ENCODE results near the gene CTNNB1. TPM values are rescaled to one million over a fixed set of nuclear protein-coding genes. Genes with fewer than 3 reads are reported as not detected.

The CTNNB1 gene
- total and polyA plus RNA-seq, 2 of the 13 experiments (the other 11 are each of a cell fraction or from before 2014, with no cell fraction given) = 398 to 489 TPM

- TF ChIP-seq DDIT3 (CRISPR knock-in tag; IDR thresholded peaks at IDR 0.05) (no peak), ZNF652 (CRISPR knock-in tag; IDR thresholded peaks at IDR 0.05; ENCODE audit: borderline replicate concordance, low read depth) (no peak), ZNF543 (CRISPR knock-in tag; IDR thresholded peaks at IDR 0.05) (no peak), NR3C1 (CRISPR knock-in tag; IDR thresholded peaks at IDR 0.05) (no peak), ZNF576 (CRISPR knock-in tag; IDR thresholded peaks at IDR 0.05) (no peak), TERF1 (CRISPR knock-in tag; IDR thresholded peaks at IDR 0.05) (no peak), TOE1 (CRISPR knock-in tag; IDR thresholded peaks at IDR 0.05) (no peak), ZNF784 (CRISPR knock-in tag; IDR thresholded peaks at IDR 0.05; ENCODE audit: borderline replicate concordance) (no peak), ZNF513 (CRISPR knock-in tag; conservative IDR thresholded peaks at IDR 0.05) (no peak), ZNF841 (CRISPR knock-in tag; IDR thresholded peaks at IDR 0.05; ENCODE audit: borderline replicate concordance) (no peak), SALL2 (CRISPR knock-in tag; IDR thresholded peaks at IDR 0.05) (no peak), ZNF326 (CRISPR knock-in tag; IDR thresholded peaks at IDR 0.05; ENCODE audit: borderline replicate concordance) (no peak), KDM4B (CRISPR knock-in tag; IDR thresholded peaks at IDR 0.05) (no peak), TBL1XR1 (IDR thresholded peaks at IDR 0.05; ENCODE audit: borderline replicate concordance, low read length, partially characterized antibody) (no peak), HCFC1 (IDR thresholded peaks at IDR 0.05; ENCODE audit: low read depth, low read length) (no peak), ZNF431 (CRISPR knock-in tag; IDR thresholded peaks at IDR 0.05; ENCODE audit: borderline replicate concordance, low read depth) (no peak), ZNF629 (CRISPR knock-in tag; conservative IDR thresholded peaks at IDR 0.05) (no peak), AGO1 (IDR thresholded peaks at IDR 0.05; ENCODE audit: low read depth, low read length, poor library complexity, severe bottlenecking) (no peak), AKAP8 (CRISPR knock-in tag; IDR thresholded peaks at IDR 0.05) (no peak), ARNT2 (CRISPR knock-in tag; IDR thresholded peaks at IDR 0.05; ENCODE audit: low read depth) (no peak), ATF7 (IDR thresholded peaks at IDR 0.05) (no peak), ATF7 (CRISPR knock-in tag; IDR thresholded peaks at IDR 0.05) (no peak), ZNF30 (CRISPR knock-in tag; IDR thresholded peaks at IDR 0.05) (no peak), ZNF138 (CRISPR knock-in tag; IDR thresholded peaks at IDR 0.05; ENCODE audit: low read depth) (no peak), ZNF703 (CRISPR knock-in tag; IDR thresholded peaks at IDR 0.05; ENCODE audit: borderline replicate concordance) (no peak), SOX6 (IDR thresholded peaks at IDR 0.05) (no peak), SOX6 (CRISPR knock-in tag; IDR thresholded peaks at IDR 0.05) (peak; percentile 77), EZH2 (conservative IDR thresholded peaks at IDR 0.05; ENCODE audit: low read depth, low read length) (no peak), GZF1 (CRISPR knock-in tag; IDR thresholded peaks at IDR 0.05) (no peak), ZNF816 (CRISPR knock-in tag; IDR thresholded peaks at IDR 0.05; ENCODE audit: borderline replicate concordance) (no peak), ZNF12 (CRISPR knock-in tag; IDR thresholded peaks at IDR 0.05) (no peak; the same call in 1 of the 2 replicates)
Observed at GRCh38 chr3:41265823-41266273, 66.5 kb downstream of the CTNNB1 start (continued).

All from HepG2 (cell line).